ENCODE data around the gene CD37. TPM values are rescaled to one million over a fixed set of nuclear protein-coding genes. Genes with fewer than 3 reads are reported as not detected.
"Not testable (repeated sequence)": the region's sequence is repeated elsewhere in the genome, so short reads cannot be mapped to it uniquely, and the experiment has no call there.

CD37 gene
- total RNA-seq, 1 experiment from 2014 or later: not detected

DNA sequence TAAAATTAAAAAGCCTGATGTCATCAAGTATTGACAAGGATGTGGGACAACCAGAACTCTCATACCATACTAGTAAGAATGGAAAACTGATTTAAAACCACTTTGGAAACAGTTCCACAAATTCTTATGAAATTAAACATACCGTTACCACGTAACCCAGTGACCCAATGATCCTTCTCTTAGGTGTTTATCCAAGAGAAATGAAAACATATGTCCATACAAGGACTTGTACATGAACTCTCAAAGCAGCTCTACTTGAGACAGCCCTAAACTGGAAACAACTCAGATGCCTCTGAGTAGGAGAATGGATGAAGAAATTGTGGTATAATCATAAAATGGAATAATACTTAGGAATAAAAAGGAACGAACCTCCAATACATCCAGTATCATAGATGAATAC lies 37.8 kb upstream of the CD37 start:
- Histone ChIP-seq H3K9me3 (ENCODE audit: control insufficient read depth, low read depth, low read length) (no peaks in the 10 kb centered on the region), H2AFZ (ENCODE audit: low read length) (no peak overlapping the region), H2BK15ac (ENCODE audit: low read depth, low read length) (no peak overlapping the region), H3K4ac (ENCODE audit: low read depth, low read length) (no peak overlapping the region), H3T11ph (ENCODE audit: low read length) (no peak overlapping the region), H3K4me1 (ENCODE audit: insufficient read depth, low read length) (no peaks in the 10 kb centered on the region; the same call in 1 of the 2 replicates), H3K27ac (ENCODE audit: insufficient read length, low read depth, low read length) (no peak overlapping the region), H3K56ac (ENCODE audit: insufficient read length, low read depth, low read length) (no peak overlapping the region), H2BK120ac (ENCODE audit: low read depth, low read length, poor library complexity, severe bottlenecking) (no peak overlapping the region), H3K18ac (ENCODE audit: insufficient read length, low read depth, low read length) (no peak overlapping the region), H3K27me3 (ENCODE audit: insufficient read depth, low read length) (no peaks in the 10 kb centered on the region), H4K5ac (ENCODE audit: insufficient read length, low read depth, low read length) (no peak overlapping the region), H4K91ac (ENCODE audit: insufficient read length, low read depth, low read length) (no peak overlapping the region), H4K20me1 (ENCODE audit: control insufficient read depth, insufficient read depth, insufficient read length) (no peaks in the 10 kb centered on the region), H2BK5ac (ENCODE audit: insufficient read length, low read length) (no peak overlapping the region), H3K23ac (ENCODE audit: insufficient read length, low read depth, low read length) (no peak overlapping the region), H2AK5ac (ENCODE audit: insufficient read length, low read length) (no peak overlapping the region), H3K9ac (ENCODE audit: extremely low read depth, insufficient read length, low read length) (no peak overlapping the region), H3K23me2 (ENCODE audit: insufficient read length, low read depth, low read length, poor library complexity, severe bottlenecking) (no peaks in the 10 kb centered on the region), H3K79me2 (ENCODE audit: insufficient read depth, low read length) (no peaks in the 10 kb centered on the region), H3K4me2 (ENCODE audit: insufficient read depth, insufficient read length, low read length) (no peak overlapping the region), H3K14ac (ENCODE audit: insufficient read depth, low read length) (no peak overlapping the region), H2BK12ac (ENCODE audit: insufficient read length, low read depth, low read length) (no peak overlapping the region), H2BK20ac (ENCODE audit: low read depth, low read length, poor library complexity, severe bottlenecking) (no peak overlapping the region), H3K79me1 (ENCODE audit: insufficient read depth, low read depth, low read length, poor library complexity, severe bottlenecking) (no peaks in the 10 kb centered on the region), H4K8ac (replicated peaks; ENCODE audit: insufficient read length, low read depth, low read length) (no peak overlapping the region)
- H3K4me1 Mint-ChIP-seq: peaks cover 8 to 10% of the 10 kb centered on the region in 2 experiments; a peak in 3 of 4 replicates
- DNase-seq: no peak
- WGBS (ENCODE audit: extremely low coverage, insufficient read length, low lambda C conversion rate): no CpG with 5 or more reads among the region's 3 CpGs
- H3K27ac Mint-ChIP-seq: no peak overlapping the region
- TF ChIP-seq, protein P1, sequence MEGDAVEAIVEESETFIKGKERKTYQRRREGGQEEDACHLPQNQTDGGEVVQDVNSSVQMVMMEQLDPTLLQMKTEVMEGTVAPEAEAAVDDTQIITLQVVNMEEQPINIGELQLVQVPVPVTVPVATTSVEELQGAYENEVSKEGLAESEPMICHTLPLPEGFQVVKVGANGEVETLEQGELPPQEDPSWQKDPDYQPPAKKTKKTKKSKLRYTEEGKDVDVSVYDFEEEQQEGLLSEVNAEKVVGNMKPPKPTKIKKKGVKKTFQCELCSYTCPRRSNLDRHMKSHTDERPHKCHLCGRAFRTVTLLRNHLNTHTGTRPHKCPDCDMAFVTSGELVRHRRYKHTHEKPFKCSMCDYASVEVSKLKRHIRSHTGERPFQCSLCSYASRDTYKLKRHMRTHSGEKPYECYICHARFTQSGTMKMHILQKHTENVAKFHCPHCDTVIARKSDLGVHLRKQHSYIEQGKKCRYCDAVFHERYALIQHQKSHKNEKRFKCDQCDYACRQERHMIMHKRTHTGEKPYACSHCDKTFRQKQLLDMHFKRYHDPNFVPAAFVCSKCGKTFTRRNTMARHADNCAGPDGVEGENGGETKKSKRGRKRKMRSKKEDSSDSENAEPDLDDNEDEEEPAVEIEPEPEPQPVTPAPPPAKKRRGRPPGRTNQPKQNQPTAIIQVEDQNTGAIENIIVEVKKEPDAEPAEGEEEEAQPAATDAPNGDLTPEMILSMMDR (conservative IDR thresholded peaks at IDR 0.05): no peak
- H3K36me3 Mint-ChIP-seq (ENCODE audit: insufficient read depth in 1 of 3, low read depth in 3 of 3): no peaks in the 10 kb centered on the region
- peaks cover 4% of the 10 kb centered on the region; the same call in 1 of the 2 replicates for H3K27me3 Mint-ChIP-seq (ENCODE audit: low read depth)
- H3K4me3 Mint-ChIP-seq: no peak overlapping the region
- no peaks in the 10 kb centered on the region for H3K9me3 Mint-ChIP-seq

DNA sequence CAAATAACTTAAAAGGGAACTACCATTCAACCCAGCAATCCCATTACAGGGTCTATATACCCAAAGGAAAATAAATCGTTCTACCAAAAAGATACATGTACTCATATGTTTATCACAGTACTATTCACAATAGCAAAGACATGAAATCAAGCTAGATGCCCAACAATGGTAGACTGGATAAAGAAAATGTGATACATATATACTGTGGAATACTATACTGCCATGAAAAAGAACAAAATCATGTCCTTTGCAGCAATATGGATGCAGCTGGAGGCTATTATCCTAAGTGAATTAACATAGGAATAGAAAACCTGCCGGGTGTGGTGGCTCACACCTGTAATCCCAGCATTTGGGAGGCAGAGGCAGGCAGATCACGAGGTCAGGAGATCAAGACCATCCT lies 36.6 kb upstream of the CD37 start:
- not testable (repeated sequence) for H3K4me2 ChIP-seq (ENCODE audit: insufficient read depth, insufficient read length, low read length); H2BK20ac ChIP-seq (ENCODE audit: low read depth, low read length, poor library complexity, severe bottlenecking); DNase-seq; H3K9me3 ChIP-seq (ENCODE audit: control insufficient read depth, low read depth, low read length); H3K9me3 Mint-ChIP-seq; H3K18ac ChIP-seq (ENCODE audit: insufficient read length, low read depth, low read length); H3K4me3 Mint-ChIP-seq; H4K8ac ChIP-seq (replicated peaks; ENCODE audit: insufficient read length, low read depth, low read length); H3T11ph ChIP-seq (ENCODE audit: low read length); H3K4ac ChIP-seq (ENCODE audit: low read depth, low read length); H3K56ac ChIP-seq (ENCODE audit: insufficient read length, low read depth, low read length); H4K5ac ChIP-seq (ENCODE audit: insufficient read length, low read depth, low read length); H3K36me3 Mint-ChIP-seq (ENCODE audit: insufficient read depth in 1 of 3, low read depth in 3 of 3); H3K9ac ChIP-seq (ENCODE audit: extremely low read depth, insufficient read length, low read length); H2BK5ac ChIP-seq (ENCODE audit: insufficient read length, low read length); H2AK5ac ChIP-seq (ENCODE audit: insufficient read length, low read length); H3K4me1 ChIP-seq (ENCODE audit: insufficient read depth, low read length); H2AFZ ChIP-seq (ENCODE audit: low read length); H2BK12ac ChIP-seq (ENCODE audit: insufficient read length, low read depth, low read length); H3K14ac ChIP-seq (ENCODE audit: insufficient read depth, low read length); H3K23me2 ChIP-seq (ENCODE audit: insufficient read length, low read depth, low read length, poor library complexity, severe bottlenecking); H2BK120ac ChIP-seq (ENCODE audit: low read depth, low read length, poor library complexity, severe bottlenecking); H3K79me2 ChIP-seq (ENCODE audit: insufficient read depth, low read length); H3K27me3 ChIP-seq (ENCODE audit: insufficient read depth, low read length); H4K91ac ChIP-seq (ENCODE audit: insufficient read length, low read depth, low read length); H2BK15ac ChIP-seq (ENCODE audit: low read depth, low read length); H3K27ac Mint-ChIP-seq; H3K23ac ChIP-seq (ENCODE audit: insufficient read length, low read depth, low read length); H3K27ac ChIP-seq (ENCODE audit: insufficient read length, low read depth, low read length); H4K20me1 ChIP-seq (ENCODE audit: control insufficient read depth, insufficient read depth, insufficient read length); H3K79me1 ChIP-seq (ENCODE audit: insufficient read depth, low read depth, low read length, poor library complexity, severe bottlenecking); H3K27me3 Mint-ChIP-seq (ENCODE audit: low read depth)
- H3K4me1 Mint-ChIP-seq: peaks cover 11 to 15% of the 10 kb centered on the region in 2 experiments
- no CpG with 5 or more reads among the region's 3 CpGs for WGBS (ENCODE audit: extremely low coverage, insufficient read length, low lambda C conversion rate)

Measured in H9 (cell line).